Measurements from ENCODE around the gene NAA80. TPM values are rescaled to one million over a fixed set of nuclear protein-coding genes. Genes with fewer than 3 reads are reported as not detected.

NAA80 gene
- total and polyA plus RNA-seq, 7 experiments from 2014 or later, result 13.7 to 44.9 (median 30.7) TPM

- no peak for DNase-seq
- CTCF ChIA-PET, result no interaction called here
Measured at GRCh38 chr3:50269460-50269859, 29.7 kb downstream of the NAA80 start.

GRCh38 chr3:50268703-50269451 lies 30.3 kb downstream of the NAA80 start, which contains the start of gene SEMA3B:
TSS of gene SEMA3B (plus strand) at chr3:50269147. CDS start at chr3:50269241, 94 bp downstream.
- Mint-ChIP-seq H3K4me1 (peaks cover 5 to 13% (median 9%) of the 10 kb centered on the region in 7 donors), H3K36me3 (no peaks in the 10 kb centered on the region), H3K27me3 (peaks cover 4 to 38% (median 6%) of the 10 kb centered on the region in 5 donors), H3K27ac (peak within 1 kb of the TSS in 1 of 9 donors; percentile 23), H3K9me3 (no peaks in the 10 kb centered on the region), H3K4me3 (no peak within 1 kb of the TSS)
- no peak for DNase-seq
- H3K27ac ChIP-seq (ENCODE audit: low read depth, low read length), result no peak within 1 kb of the TSS
- intact Hi-C loops (cut with micrococcal nuclease), result no loop called here
- peaks cover 5 to 7% of the 10 kb centered on the region in 2 donors for H3K4me1 ChIP-seq (ENCODE audit: control insufficient read depth in 2 of 2, insufficient read depth in 2 of 2, low read length in 2 of 2)
- CTCF ChIA-PET, result no interaction called here
- POLR2A ChIA-PET, result interaction anchor here (0.9 kb wide), 1 partner anchor 18 kb away, joined by 3 read pairs; no protein-coding TSS in a partner anchor
- no peaks in the 10 kb centered on the region for H3K9me3 ChIP-seq (ENCODE audit: control insufficient read depth in 2 of 3, low read length in 3 of 3)
- no peak for ATAC-seq
- peaks cover 4% of the 10 kb centered on the region in 2 donors for H3K27me3 ChIP-seq (ENCODE audit: control insufficient read depth in 2 of 2, insufficient read depth in 2 of 2, low read length in 2 of 2)
- no peaks in the 10 kb centered on the region for H3K36me3 ChIP-seq (ENCODE audit: control insufficient read depth in 2 of 3, insufficient read depth in 3 of 3, low read length in 3 of 3)
- no peak within 1 kb of the TSS for H3K4me3 ChIP-seq (ENCODE audit: low read length)

More at GRCh38 chr3:50269460-50269859, 29.7 kb downstream of the NAA80 start:
- Histone ChIP-seq H3K36me3 (ENCODE audit: control insufficient read depth in 2 of 3, insufficient read depth in 3 of 3, low read length in 3 of 3) (no peaks in the 10 kb centered on the region), H3K4me3 (ENCODE audit: low read length) (no peak overlapping the region), H3K27ac (ENCODE audit: low read depth, low read length) (no peak overlapping the region), H3K9me3 (ENCODE audit: control insufficient read depth in 2 of 3, low read length in 3 of 3) (no peaks in the 10 kb centered on the region), H3K4me1 (ENCODE audit: control insufficient read depth in 2 of 2, insufficient read depth in 2 of 2, low read length in 2 of 2) (peaks cover 10 to 13% of the 10 kb centered on the region in 2 donors), H3K27me3 (ENCODE audit: control insufficient read depth in 2 of 2, insufficient read depth in 2 of 2, low read length in 2 of 2) (peaks cover 7 to 10% of the 10 kb centered on the region in 2 donors)
- Mint-ChIP-seq H3K9me3 (peaks cover 0 to under 1% (median 0%) of the 10 kb centered on the region in 11 donors), H3K4me3 (no peak overlapping the region), H3K27ac (no peak overlapping the region), H3K27me3 (peaks cover 10 to 43% (median 12%) of the 10 kb centered on the region in 5 donors), H3K4me1 (peaks cover 10 to 18% (median 12%) of the 10 kb centered on the region in 7 donors), H3K36me3 (no peaks in the 10 kb centered on the region)
- ATAC-seq, result no peak
- POLR2A ChIA-PET, result interaction anchor here (0.9 kb wide), 1 partner anchor 19 kb away, joined by 3 read pairs; no protein-coding TSS in a partner anchor
- intact Hi-C loops (cut with micrococcal nuclease), result no loop called here

GRCh38 chr3:50268276-50268675 lies 30.9 kb downstream of the NAA80 start:
- Mint-ChIP-seq H3K4me1 (peaks cover 5 to 11% (median 9%) of the 10 kb centered on the region in 7 donors), H3K4me3 (no peak overlapping the region), H3K9me3 (no peaks in the 10 kb centered on the region), H3K27ac (peak overlapping the region in 1 of 9 donors; percentile 23), H3K36me3 (no peaks in the 10 kb centered on the region), H3K27me3 (peaks cover 4 to 37% (median 5%) of the 10 kb centered on the region in 5 donors)
- POLR2A ChIA-PET, result no interaction called here
- Histone ChIP-seq H3K4me3 (ENCODE audit: low read length) (no peak overlapping the region), H3K27ac (ENCODE audit: low read depth, low read length) (no peak overlapping the region), H3K4me1 (ENCODE audit: control insufficient read depth in 2 of 2, insufficient read depth in 2 of 2, low read length in 2 of 2) (peaks cover 4% of the 10 kb centered on the region in 2 donors), H3K36me3 (ENCODE audit: control insufficient read depth in 2 of 3, insufficient read depth in 3 of 3, low read length in 3 of 3) (no peaks in the 10 kb centered on the region), H3K27me3 (ENCODE audit: control insufficient read depth in 2 of 2, insufficient read depth in 2 of 2, low read length in 2 of 2) (peaks cover 3% of the 10 kb centered on the region in 2 donors), H3K9me3 (ENCODE audit: control insufficient read depth in 2 of 3, low read length in 3 of 3) (no peaks in the 10 kb centered on the region)
- DNase-seq (no peak), ATAC-seq (no peak)
- CTCF ChIA-PET, result interaction anchor here (1.3 kb wide), 1 partner anchor 9 kb away, joined by 4 read pairs; no protein-coding TSS in a partner anchor
- intact Hi-C loops (cut with micrococcal nuclease), result no loop called here

DNA sequence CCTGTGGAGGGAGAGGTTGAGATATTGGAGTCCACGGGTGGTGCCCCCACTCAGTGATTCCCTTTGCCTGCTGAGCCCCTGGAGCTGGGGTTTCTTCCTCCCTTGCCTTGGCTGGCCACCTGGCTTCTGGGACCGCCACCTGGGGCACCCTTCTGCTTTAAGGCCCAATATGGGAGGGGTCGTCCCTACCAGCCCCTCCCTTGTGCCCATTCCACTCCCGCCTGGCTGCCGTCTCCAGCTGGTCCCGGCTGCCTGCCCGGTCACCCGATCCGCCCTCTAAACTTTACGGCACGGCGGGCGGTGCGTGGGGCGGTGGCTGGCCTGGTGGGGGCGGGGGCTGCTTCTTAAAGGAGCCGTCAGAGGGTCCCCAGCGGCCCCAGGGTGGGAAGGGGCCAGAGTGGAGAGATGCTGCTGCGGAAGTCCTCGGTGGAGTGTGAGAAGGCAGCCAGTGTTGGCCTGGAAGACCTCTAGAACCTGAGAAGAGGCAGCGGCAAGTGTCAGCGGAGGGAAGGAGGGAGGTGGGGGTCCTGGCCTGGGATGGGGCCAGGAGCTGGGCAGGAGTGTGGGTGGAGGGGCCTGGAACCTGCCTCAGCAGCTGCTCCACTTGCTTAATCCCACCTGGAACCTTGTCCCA lies 31.8 kb downstream of the NAA80 start:
- H3K27ac ChIP-seq (ENCODE audit: low read depth, low read length), result no peak overlapping the region
- Mint-ChIP-seq H3K4me3 (no peak overlapping the region), H3K4me1 (peaks cover 0 to 5% (median 3%) of the 10 kb centered on the region in 7 donors), H3K27ac (no peak overlapping the region), H3K27me3 (peaks cover 0 to 32% (median 0%) of the 10 kb centered on the region in 5 donors), H3K9me3 (no peaks in the 10 kb centered on the region), H3K36me3 (no peaks in the 10 kb centered on the region)
- H3K4me1 ChIP-seq (ENCODE audit: control insufficient read depth in 2 of 2, insufficient read depth in 2 of 2, low read length in 2 of 2), result no peaks in the 10 kb centered on the region
- CTCF ChIA-PET, result interaction anchor here (1.1 to 1.3 kb wide), 3 partner anchors 8 to 21 kb away, joined by 4 to 6 read pairs (median 4); no protein-coding TSS in a partner anchor
- no peaks in the 10 kb centered on the region for H3K9me3 ChIP-seq (ENCODE audit: control insufficient read depth in 2 of 3, low read length in 3 of 3)
- ATAC-seq (no peak), DNase-seq (no peak)
- intact Hi-C loops (cut with micrococcal nuclease), result no loop called here
- no peaks in the 10 kb centered on the region for H3K36me3 ChIP-seq (ENCODE audit: control insufficient read depth in 2 of 3, insufficient read depth in 3 of 3, low read length in 3 of 3)
- no peak overlapping the region for H3K4me3 ChIP-seq (ENCODE audit: low read length)
- POLR2A ChIA-PET, result no interaction called here
- H3K27me3 ChIP-seq (ENCODE audit: control insufficient read depth in 2 of 2, insufficient read depth in 2 of 2, low read length in 2 of 2), result no peaks in the 10 kb centered on the region

DNA sequence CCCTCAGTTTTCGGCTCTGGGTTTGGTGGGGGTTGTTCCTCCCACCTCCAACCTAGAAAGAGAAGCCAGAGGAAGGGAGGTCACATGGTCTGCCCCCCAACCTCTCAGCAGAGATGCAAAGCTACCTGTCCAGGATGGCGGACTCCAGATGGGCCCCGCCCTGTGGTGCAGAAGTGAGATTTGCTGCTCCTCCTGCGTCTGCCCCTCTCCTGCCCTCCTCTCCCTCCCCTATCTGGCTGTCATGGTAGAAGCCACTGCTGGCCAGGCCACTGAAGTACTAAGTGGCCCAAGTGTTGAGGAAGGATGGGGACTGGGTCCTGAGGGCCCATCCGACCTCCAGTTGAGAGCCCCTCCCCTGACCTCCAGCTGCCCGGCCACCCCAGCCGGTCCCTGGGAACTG lies 32.4 kb downstream of the NAA80 start:
- H3K4me1 Mint-ChIP-seq, result peaks cover 0 to 5% (median 3%) of the 10 kb centered on the region in 7 donors
- intact Hi-C loops (cut with micrococcal nuclease), result no loop called here

DNA sequence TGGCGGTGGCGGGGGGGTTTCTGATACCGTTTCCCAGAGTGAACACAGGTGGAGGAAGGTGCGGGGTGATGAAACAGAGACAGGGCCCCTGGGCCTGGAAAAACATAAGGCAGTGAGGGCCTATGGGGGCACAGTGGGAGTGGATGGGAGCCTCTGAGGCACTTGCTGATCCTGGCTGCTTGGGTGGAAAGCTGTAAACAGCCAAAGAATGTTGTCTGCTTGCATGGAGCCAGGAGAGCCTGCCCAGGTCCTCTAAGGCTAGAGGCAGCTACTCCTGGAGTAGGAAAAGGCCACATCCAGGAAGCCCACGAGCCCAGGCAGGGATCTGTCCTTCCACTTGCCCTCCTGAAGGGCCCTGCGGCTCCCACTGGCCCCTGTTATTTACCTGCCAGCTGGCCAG lies 33.2 kb downstream of the NAA80 start:
- Mint-ChIP-seq H3K9me3 (no peaks in the 10 kb centered on the region), H3K27me3 (peaks cover 0 to 30% (median 0%) of the 10 kb centered on the region in 5 donors), H3K27ac (peak overlapping the region in 4 of 9 donors; percentile 13 to 29 (median 23)), H3K4me1 (peaks cover 0 to 5% (median 0%) of the 10 kb centered on the region in 7 donors), H3K36me3 (no peaks in the 10 kb centered on the region), H3K4me3 (no peak overlapping the region)
- Histone ChIP-seq H3K4me1 (ENCODE audit: control insufficient read depth in 2 of 2, insufficient read depth in 2 of 2, low read length in 2 of 2) (no peaks in the 10 kb centered on the region), H3K27me3 (ENCODE audit: control insufficient read depth in 2 of 2, insufficient read depth in 2 of 2, low read length in 2 of 2) (no peaks in the 10 kb centered on the region), H3K4me3 (ENCODE audit: low read length) (no peak overlapping the region), H3K27ac (ENCODE audit: low read depth, low read length) (no peak overlapping the region), H3K36me3 (ENCODE audit: control insufficient read depth in 2 of 3, insufficient read depth in 3 of 3, low read length in 3 of 3) (no peaks in the 10 kb centered on the region), H3K9me3 (ENCODE audit: control insufficient read depth in 2 of 3, low read length in 3 of 3) (no peaks in the 10 kb centered on the region)
- intact Hi-C loops (cut with micrococcal nuclease), result no loop called here
- ATAC-seq, result no peak
- ChIA-PET CTCF (interaction anchor here (1.1 kb wide), 1 partner anchor 16 kb away, joined by 4 read pairs; no protein-coding TSS in a partner anchor), POLR2A (no interaction called here)
- DNase-seq, result no peak

More for the DNA sequence above, 32.4 kb downstream of the NAA80 start:
- DNase-seq (no peak), ATAC-seq (no peak)
- no peak overlapping the region for H3K4me3 Mint-ChIP-seq
- CTCF ChIA-PET, result interaction anchor here (1.1 to 1.3 kb wide), 3 partner anchors 8 to 20 kb away, joined by 4 to 6 read pairs (median 4); no protein-coding TSS in a partner anchor
- H3K36me3 Mint-ChIP-seq, result no peaks in the 10 kb centered on the region
- no peaks in the 10 kb centered on the region for H3K4me1 ChIP-seq (ENCODE audit: control insufficient read depth in 2 of 2, insufficient read depth in 2 of 2, low read length in 2 of 2)
- H3K27me3 ChIP-seq (ENCODE audit: control insufficient read depth in 2 of 2, insufficient read depth in 2 of 2, low read length in 2 of 2), result no peaks in the 10 kb centered on the region
- H3K9me3 ChIP-seq (ENCODE audit: control insufficient read depth in 2 of 3, low read length in 3 of 3), result no peaks in the 10 kb centered on the region
- H3K9me3 Mint-ChIP-seq, result no peaks in the 10 kb centered on the region
- H3K36me3 ChIP-seq (ENCODE audit: control insufficient read depth in 2 of 3, insufficient read depth in 3 of 3, low read length in 3 of 3), result no peaks in the 10 kb centered on the region
- peaks cover 0 to 32% (median 0%) of the 10 kb centered on the region in 5 donors for H3K27me3 Mint-ChIP-seq
- no peak overlapping the region for H3K27ac Mint-ChIP-seq
- H3K27ac ChIP-seq (ENCODE audit: low read depth, low read length), result no peak overlapping the region
- no peak overlapping the region for H3K4me3 ChIP-seq (ENCODE audit: low read length)
- POLR2A ChIA-PET, result no interaction called here
